HL-60/S4 treated with phorbol 12-myristate 13-acetate at 8.2 ng/mL for 4 days and 3 days (cell line): Measurements from ENCODE around the gene PLOD1.
"Not testable (repeated sequence)": the region's sequence is repeated elsewhere in the genome, so short reads cannot be mapped to it uniquely, and the experiment has no call there.

Experiments used
- in situ Hi-C: fragments of 300-500 bp; cut with MboI; formaldehyde crosslinking; loops from 2 replicates; pipeline ENCODE4 v1.15.0; 2022; ENCODE audit warnings: low sequenced_read_pairs

PLOD1 gene

GRCh38 chr1:11934302-11935056, at the start of gene PLOD1:
Gene PLOD1 (plus strand): TSS chr1:11934717. CDS start chr1:11934780, 63 bp downstream.
- in situ Hi-C loops = no loop called here

GRCh38 chr1:11885916-11886315, 48.6 kb upstream of the PLOD1 start:
- in situ Hi-C loops = no loop called here

GRCh38 chr1:11886986-11887665, 47.4 kb upstream of the PLOD1 start:
- in situ Hi-C loops = no loop called here

GRCh38 chr1:11887666-11888007, 46.9 kb upstream of the PLOD1 start:
- in situ Hi-C loops = no loop called here

GRCh38 chr1:11888206-11888876, 46.2 kb upstream of the PLOD1 start:
- in situ Hi-C loops = no loop called here

- in situ Hi-C loops = no loop called here
These were observed 45.7 kb upstream of the PLOD1 start for GRCh38 chr1:11888877-11889208.

- in situ Hi-C loops = no loop called here
These were observed 42.9 kb upstream of the PLOD1 start for GRCh38 chr1:11891433-11892186.

- in situ Hi-C loops = no loop called here
These were observed 40.6 kb upstream of the PLOD1 start for GRCh38 chr1:11893907-11894251.

- in situ Hi-C loops = not testable (repeated sequence)
These were observed 40.0 kb upstream of the PLOD1 start for GRCh38 chr1:11894501-11894900.

- in situ Hi-C loops = no loop called here
These were observed 36.3 kb upstream of the PLOD1 start for GRCh38 chr1:11898086-11898785.

GRCh38 chr1:11898831-11899467, 35.6 kb upstream of the PLOD1 start:
- in situ Hi-C loops = no loop called here

GRCh38 chr1:11901446-11901845, 33.1 kb upstream of the PLOD1 start:
- in situ Hi-C loops = loop anchor here (5.0 kb wide), 1 partner anchor 64 kb away; no protein-coding TSS in a partner anchor

GRCh38 chr1:11903210-11903609, 31.3 kb upstream of the PLOD1 start:
- in situ Hi-C loops = loop anchor here (5.0 kb wide), 1 partner anchor 66 kb away; no protein-coding TSS in a partner anchor

- in situ Hi-C loops = loop anchor here (5.0 kb wide), 1 partner anchor 67 kb away; no protein-coding TSS in a partner anchor
These were observed 30.4 kb upstream of the PLOD1 start for GRCh38 chr1:11904156-11904555.

GRCh38 chr1:11904978-11905377, 29.5 kb upstream of the PLOD1 start:
- in situ Hi-C loops = loop anchor here (5.0 kb wide), 1 partner anchor 68 kb away; no protein-coding TSS in a partner anchor

- in situ Hi-C loops = no loop called here
These were observed 27.6 kb upstream of the PLOD1 start for GRCh38 chr1:11906870-11907269.

GRCh38 chr1:11907275-11908094, 27.0 kb upstream of the PLOD1 start:
- in situ Hi-C loops = no loop called here

- in situ Hi-C loops = no loop called here
These were observed 26.3 kb upstream of the PLOD1 start for GRCh38 chr1:11908095-11908675.

GRCh38 chr1:11910914-11911228, 23.6 kb upstream of the PLOD1 start:
- in situ Hi-C loops = not testable (repeated sequence)
